ENCODE measurements around the gene BSDC1. TPM values are rescaled to one million over a fixed set of nuclear protein-coding genes. Genes with fewer than 3 reads are reported as not detected.

Gene BSDC1
- total RNA-seq, 1 experiment from 2014 or later: 40.7 TPM

DNA sequence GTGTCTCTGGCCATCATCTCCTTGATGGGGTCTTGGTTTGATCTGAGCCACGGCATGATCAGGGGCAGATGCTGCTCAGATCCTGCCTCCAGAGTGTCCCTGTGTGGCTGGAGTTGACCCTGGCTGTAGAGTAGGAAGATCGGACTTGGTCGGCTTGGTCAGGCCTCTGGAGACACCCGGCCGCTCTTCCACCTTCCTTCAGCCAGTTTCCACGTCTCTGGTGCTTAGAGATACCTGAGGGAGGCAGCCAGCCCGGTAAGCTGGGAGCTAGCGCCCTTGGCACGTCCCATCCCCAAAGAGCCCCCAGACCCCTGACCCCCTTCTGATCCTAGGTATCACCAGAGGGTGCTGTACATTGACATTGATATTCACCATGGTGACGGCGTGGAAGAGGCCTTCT lies 67.0 kb downstream of the BSDC1 start:
- in situ Hi-C loops (cut with HindIII; ENCODE audit: low sequenced_read_pairs): no loop called here
- no peak for DNase-seq (ENCODE audit: low spot score)

DNA sequence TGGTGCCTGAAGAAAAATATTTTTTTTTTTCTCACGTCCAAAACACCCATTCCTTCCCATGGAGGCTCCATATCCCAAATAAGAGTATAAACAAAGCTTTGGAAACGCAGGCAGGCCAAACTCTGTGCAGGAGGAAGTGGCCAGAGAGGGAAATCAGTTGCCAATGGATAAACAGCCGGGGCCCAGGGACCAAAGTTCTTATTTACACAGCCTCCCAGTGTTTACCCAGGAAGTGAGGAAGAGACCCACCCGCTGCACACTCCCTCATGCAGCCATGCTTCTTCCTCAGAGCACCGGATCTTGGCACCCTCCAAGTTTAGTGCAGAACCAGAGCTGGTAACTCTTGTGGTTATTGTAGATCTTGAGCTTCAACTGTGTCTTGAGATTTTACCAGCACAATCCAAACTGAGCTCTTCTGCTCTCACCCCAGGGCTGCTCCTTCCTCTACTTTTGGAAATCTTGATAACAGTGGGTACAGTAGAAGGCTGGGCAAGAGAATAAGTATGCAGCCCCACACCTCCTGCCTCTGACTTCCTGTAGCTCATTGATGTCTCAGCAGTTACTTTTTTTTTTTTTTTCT lies 72.4 kb downstream of the BSDC1 start:
- no peak for DNase-seq (ENCODE audit: low spot score)
- in situ Hi-C loops (cut with HindIII; ENCODE audit: low sequenced_read_pairs): no loop called here

GRCh38 chr1:32318127-32318869 lies 75.9 kb downstream of the BSDC1 start:
- no peak for DNase-seq (ENCODE audit: low spot score)
- in situ Hi-C loops (cut with HindIII; ENCODE audit: low sequenced_read_pairs): no loop called here

- no peak for DNase-seq (ENCODE audit: low spot score)
- in situ Hi-C loops (cut with HindIII; ENCODE audit: low sequenced_read_pairs): no loop called here
These were observed 77.4 kb downstream of the BSDC1 start for GRCh38 chr1:32316903-32317277.

Other genes starting within 250 kb of the BSDC1 start
- 52.9 and 72.8 TPM in 2 replicates for gene TXLNA, start 214.8 kb downstream of the BSDC1 start, total RNA-seq (2014; rRNA removed; shearing (Covaris generic))
- gene CCDC28B, start 193.8 kb downstream of the BSDC1 start, total RNA-seq (2014; rRNA removed; shearing (Covaris generic)): 24.4 and 30.9 TPM in 2 replicates
- 3.3 and 4.0 TPM in 2 replicates for gene IQCC, start 188.8 kb downstream of the BSDC1 start, total RNA-seq (2014; rRNA removed; shearing (Covaris generic))
- not detected in 2 replicates for gene DCDC2B, start 185.4 kb downstream of the BSDC1 start, total RNA-seq (2014; rRNA removed; shearing (Covaris generic))
- gene TMEM234, start 172.1 kb downstream of the BSDC1 start, total RNA-seq (2014; rRNA removed; shearing (Covaris generic)): 11.8 and 17.0 TPM in 2 replicates
- 451 and 486 TPM in 2 replicates for gene EIF3I, start 172.0 kb downstream of the BSDC1 start, total RNA-seq (2014; rRNA removed; shearing (Covaris generic))
- gene FAM167B, start 147.2 kb downstream of the BSDC1 start, total RNA-seq (2014; rRNA removed; shearing (Covaris generic)): not detected in 2 replicates
- gene LCK, start 143.2 kb downstream of the BSDC1 start, total RNA-seq (2014; rRNA removed; shearing (Covaris generic)): not detected in 2 replicates
- 191 and 286 TPM in 2 replicates for gene HDAC1, start 102.4 kb downstream of the BSDC1 start, total RNA-seq (2014; rRNA removed; shearing (Covaris generic))
- gene MARCKSL1, start 58.2 kb downstream of the BSDC1 start, total RNA-seq (2014; rRNA removed; shearing (Covaris generic)): 89.6 and 132 TPM in 2 replicates
- gene FAM229A, start 32.0 kb downstream of the BSDC1 start, total RNA-seq (2014; rRNA removed; shearing (Covaris generic)): 0.20 and 0.31 TPM in 2 replicates
- 0.20 TPM in 1 of 2 replicates, not detected in the other for gene TSSK3, start 31.9 kb downstream of the BSDC1 start, total RNA-seq (2014; rRNA removed; shearing (Covaris generic))
- 0.25 and 0.58 TPM in 2 replicates for gene ZBTB8B, start 70.6 kb upstream of the BSDC1 start, total RNA-seq (2014; rRNA removed; shearing (Covaris generic))
- gene ZBTB8A, start 145.0 kb upstream of the BSDC1 start, total RNA-seq (2014; rRNA removed; shearing (Covaris generic)): 7.7 and 12.0 TPM in 2 replicates